Activated CD4-positive, alpha-beta T cell treated with anti-CD3 and anti-CD28 coated beads, Interleukin-2, Interleukin-4, amounts not matched to agents 100 ng/mL and 50 ng/mL, durations not matched to agents 16 hours and 8 hours (primary cell): ENCODE results near the gene OR2T2.
"Not testable (repeated sequence)": the region's sequence is repeated elsewhere in the genome, so short reads cannot be mapped to it uniquely, and the experiment has no call there.

ENCODE experiments used
- DNase-seq: peaks from one replicate; pipeline ENCODE4 v3.0.0-alpha.2; 2020; ENCODE audit warnings: low spot score

The OR2T2 gene, protein sequence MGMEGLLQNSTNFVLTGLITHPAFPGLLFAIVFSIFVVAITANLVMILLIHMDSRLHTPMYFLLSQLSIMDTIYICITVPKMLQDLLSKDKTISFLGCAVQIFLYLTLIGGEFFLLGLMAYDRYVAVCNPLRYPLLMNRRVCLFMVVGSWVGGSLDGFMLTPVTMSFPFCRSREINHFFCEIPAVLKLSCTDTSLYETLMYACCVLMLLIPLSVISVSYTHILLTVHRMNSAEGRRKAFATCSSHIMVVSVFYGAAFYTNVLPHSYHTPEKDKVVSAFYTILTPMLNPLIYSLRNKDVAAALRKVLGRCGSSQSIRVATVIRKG

DNA sequence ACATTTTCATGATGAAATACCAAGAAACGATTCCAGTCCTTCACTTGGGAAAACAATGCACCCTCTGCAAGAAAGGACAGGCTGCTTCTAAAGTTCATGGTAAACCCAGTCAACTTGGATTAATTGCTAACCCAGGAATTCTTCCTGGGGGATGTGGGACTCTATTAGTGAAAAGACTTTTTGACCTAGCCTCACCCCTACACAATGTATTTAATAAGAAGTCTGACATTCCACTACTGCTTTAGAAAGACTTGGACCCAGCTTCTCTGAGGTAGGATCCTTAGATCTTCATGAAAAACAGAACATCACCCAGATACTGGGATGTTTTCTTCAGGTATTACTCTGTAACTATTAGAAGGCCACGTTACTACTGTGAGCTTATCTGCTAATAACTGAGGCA lies at the start of gene OR2T2:
Gene OR2T2 (plus strand): TSS at position 239 of the 400 bp plus-strand sequence. CDS start 7,161 bp downstream, outside the sequence.
- DNase-seq: not testable (repeated sequence)

DNA sequence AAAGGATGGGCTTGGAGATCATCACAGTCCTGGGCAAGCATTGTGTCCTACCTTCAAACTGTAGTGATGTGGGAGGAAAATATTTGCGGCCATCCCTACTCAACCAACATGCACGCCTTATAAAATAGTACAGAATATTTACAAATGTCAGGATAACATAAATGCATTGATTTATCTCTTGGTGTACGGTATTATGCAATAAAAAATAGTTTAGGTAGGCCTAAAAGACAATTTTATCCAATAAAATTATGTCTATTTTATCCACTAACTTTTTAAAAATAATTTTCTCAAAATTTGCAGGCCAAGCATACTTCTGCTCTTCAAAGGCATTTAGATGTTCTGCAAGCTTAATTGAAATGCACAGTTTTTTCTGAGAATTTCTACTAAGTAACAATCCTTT lies 42.7 kb upstream of the OR2T2 start, which contains the start of gene OR2T1:
Gene OR2T1 (plus strand): TSS at position 301 of the 400 bp plus-strand sequence. CDS start 3,100 bp downstream, outside the sequence.
- DNase-seq: no peak

DNA sequence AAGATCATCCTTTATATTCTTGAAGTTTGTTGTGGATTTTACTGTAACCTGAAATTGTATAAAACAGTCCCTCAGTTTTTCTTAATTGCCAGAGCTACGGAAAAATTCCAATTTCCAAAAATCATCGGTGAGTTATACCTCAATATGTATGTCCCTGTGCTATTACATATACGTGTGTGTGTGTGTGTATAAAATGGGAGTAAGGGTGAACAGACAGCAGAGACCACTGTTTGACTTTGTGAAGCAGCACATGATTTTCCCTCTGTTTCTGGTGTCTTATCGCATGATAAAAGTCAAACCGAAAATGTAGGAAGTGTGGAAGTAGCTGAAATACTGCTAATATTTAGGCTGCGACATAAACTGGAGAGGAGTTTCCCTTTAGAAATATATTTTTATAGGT lies 41.4 kb upstream of the OR2T2 start:
- DNase-seq: no peak

- no peak for DNase-seq
These were observed 38.4 kb upstream of the OR2T2 start for GRCh38 chr1:248406721-248407692.

GRCh38 chr1:248416226-248416625 lies 29.2 kb upstream of the OR2T2 start:
- no peak for DNase-seq

- no peak for DNase-seq
These were observed 27.6 kb upstream of the OR2T2 start for GRCh38 chr1:248417854-248418253.

- no peak for DNase-seq
These were observed 24.1 kb upstream of the OR2T2 start for GRCh38 chr1:248421384-248421783.

- not testable (repeated sequence) for DNase-seq
These were observed 17.8 kb upstream of the OR2T2 start for GRCh38 chr1:248427526-248428191.

- not testable (repeated sequence) for DNase-seq
These were observed 17.3 kb upstream of the OR2T2 start for GRCh38 chr1:248428192-248428533.

DNA sequence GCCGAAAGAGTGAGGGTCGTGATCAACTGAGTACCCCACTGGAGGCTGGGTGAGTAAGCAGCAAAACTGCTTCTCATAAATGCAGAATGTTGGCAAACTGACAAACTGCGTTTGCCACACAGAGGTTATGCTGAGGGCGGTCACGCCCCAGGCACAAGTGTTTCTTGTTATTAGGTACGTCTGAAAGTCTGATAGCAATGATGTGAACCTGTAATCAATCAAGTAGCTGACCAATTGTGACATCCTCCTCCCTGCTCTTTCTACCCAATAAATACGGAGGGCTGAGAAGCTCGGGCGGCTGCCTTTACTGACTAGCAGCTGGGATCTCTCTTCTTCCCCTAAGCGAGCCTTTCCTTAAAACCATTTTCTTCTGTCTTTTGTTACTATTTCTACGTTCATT lies 13.8 kb upstream of the OR2T2 start:
- not testable (repeated sequence) for DNase-seq

DNA sequence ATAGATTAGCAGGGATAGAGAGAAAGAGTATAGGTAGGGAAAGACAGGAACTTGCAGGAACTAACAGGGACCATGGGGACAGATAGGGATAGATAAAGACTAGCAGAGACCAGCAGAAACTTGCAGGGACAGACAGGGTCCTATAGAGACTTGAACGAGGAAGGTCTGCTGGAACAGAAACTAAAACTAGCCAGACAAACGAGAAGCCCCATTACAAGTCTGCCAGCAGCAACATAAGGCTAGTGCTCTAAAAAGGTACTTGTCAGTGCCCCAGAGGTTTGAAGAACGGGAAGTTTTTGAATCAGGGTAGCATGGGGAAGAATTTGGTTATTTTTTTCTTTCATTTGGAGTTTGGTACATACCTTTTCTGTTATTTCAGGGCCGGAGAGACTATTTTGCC lies 13.2 kb upstream of the OR2T2 start:
- DNase-seq: not testable (repeated sequence)

DNA sequence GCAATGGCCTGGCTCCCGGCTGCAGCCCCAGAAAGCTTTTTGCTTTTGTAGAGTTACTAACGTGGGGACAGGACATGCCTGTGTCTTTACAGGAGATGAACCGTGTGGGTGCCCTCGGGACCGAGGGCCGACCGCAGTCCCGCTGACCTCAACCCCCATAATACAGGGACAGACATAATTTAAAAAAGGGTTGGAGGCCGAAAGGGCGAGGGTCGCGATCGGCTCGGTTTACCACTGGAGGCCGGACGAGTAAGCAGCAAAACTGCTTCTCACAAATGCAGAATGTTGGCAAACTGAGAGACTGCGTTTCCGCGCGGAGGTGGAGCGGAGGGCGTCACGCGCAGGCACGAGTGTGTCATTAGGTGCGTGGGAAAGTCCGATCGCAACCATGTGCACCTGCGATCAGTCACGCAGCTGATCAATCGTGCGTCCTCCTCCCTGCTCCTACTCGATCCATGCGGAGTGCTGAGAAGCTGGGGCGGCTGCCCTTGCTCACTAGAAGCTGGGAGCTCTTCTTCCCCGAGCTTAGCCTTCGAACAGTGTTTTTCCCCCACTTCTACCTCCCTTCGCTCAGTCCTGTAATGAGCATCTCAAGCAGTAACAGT lies 11.5 kb upstream of the OR2T2 start:
- DNase-seq: not testable (repeated sequence)

- not testable (repeated sequence) for DNase-seq
These were observed 10.5 kb upstream of the OR2T2 start for GRCh38 chr1:248434913-248435312.

GRCh38 chr1:248436303-248436702 lies 9.1 kb upstream of the OR2T2 start:
- not testable (repeated sequence) for DNase-seq

DNA sequence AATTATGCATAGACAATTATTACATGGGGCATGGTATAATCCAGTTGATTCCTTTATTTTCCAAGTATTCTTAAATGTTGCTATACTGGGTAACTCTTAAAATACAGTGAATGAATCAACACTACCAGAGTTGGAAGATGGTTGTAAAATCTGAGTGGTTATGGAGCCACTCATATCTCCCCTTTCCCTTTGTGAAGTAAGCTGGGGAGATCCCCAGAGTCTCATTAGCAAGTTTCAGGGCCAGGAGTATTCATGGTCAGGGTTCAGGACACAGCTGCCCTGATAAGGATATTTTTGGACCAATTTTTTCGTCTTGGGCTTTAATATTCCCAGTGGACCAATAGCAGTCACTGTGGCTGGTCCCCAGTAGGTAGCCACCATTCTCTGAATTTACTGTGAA lies 6.8 kb upstream of the OR2T2 start:
- DNase-seq: not testable (repeated sequence)

GRCh38 chr1:248439283-248439682 lies 6.2 kb upstream of the OR2T2 start:
- not testable (repeated sequence) for DNase-seq

GRCh38 chr1:248442500-248443277 lies 2.7 kb upstream of the OR2T2 start:
- DNase-seq: not testable (repeated sequence)

DNA sequence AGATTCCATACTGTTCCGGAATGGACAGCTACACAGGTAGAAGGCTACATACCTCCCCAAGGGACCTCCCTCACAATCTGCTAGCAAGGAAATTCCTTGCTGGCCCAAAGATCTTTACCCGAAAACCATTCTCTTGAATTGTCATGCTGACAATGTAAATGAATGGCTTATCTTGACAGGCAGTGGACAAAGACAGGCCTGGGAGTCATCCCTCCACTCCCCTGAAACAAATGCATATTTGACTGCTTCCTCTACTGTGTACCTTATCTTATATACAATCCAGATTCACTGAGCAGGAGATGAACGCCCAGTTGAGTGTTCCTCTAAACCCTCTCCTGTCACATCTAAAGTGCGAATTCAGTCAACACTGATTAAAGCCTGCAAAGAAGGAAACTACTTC lies 834 bp upstream of the OR2T2 start:
- not testable (repeated sequence) for DNase-seq

DNA sequence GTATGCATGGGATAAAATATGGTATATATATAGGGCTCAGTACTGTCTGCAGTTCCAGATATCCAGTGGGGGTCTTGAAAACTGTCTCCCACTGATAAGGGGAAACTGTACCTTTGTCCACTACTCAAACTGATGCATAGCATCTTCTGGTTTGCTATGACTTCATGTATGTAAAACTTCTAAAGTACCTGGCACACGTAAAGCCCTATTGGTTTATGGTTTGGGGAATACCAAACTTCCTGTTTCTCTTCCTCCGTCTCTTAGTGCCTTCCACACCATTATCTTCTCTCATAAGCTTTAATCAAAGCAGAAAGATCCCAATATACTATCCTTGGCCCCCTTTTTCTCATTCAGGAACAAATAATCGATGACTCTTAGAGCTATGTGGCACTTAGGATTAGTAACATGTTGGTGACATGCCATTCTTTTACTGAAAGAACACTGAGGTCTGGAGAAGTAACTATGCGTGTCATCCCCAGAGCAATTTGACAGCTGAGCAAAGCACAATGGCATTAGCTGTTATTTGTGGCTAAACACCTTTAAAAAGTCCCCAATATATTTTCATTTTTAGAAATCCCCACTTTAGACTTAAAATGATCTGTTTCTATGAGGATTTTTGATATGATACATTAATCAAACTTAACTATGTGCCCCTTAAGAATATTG lies 3.1 kb downstream of the OR2T2 start:
- not testable (repeated sequence) for DNase-seq

DNA sequence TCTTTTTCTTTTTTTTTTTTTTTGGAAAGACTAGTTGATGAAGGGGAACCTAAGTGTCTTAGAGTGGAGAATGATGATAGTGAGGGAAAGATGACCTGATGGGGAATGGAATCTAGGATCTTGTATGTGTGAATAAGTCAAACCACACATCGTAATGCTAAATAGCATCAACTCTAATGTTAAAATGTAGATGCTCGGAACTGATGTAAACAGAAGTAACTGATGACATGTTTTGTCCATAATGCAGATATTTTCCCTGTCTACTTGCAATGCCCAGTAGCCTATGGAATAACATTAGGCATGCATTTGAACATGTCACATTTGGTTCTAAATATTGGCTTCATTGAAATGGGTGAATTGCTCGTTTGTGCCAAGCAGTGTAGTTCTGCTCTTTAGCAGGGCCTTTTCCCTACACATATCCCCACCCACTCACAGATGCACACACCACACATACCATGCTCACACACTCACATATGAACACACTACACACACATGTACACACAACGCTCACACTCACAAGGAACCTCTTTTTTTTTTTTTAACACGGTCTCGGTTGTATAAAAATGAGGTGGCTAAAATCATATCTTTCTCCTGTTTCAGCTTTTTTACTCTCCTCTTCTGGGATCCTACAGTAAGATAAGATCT lies 4.5 kb downstream of the OR2T2 start:
- not testable (repeated sequence) for DNase-seq
